Measurements from ENCODE around the gene NCOA3. TPM values are rescaled to one million over a fixed set of nuclear protein-coding genes. Genes with fewer than 3 reads are reported as not detected.

Gene NCOA3
- total and polyA plus RNA-seq, 10 of the 15 experiments (the other 5 are each of a cell fraction or from before 2014, with no cell fraction given) = 16.9 to 96.2 (median 73.6) TPM

GRCh38 chr20:47666304-47666703 lies 164.6 kb downstream of the NCOA3 start:
- in situ Hi-C loops (cut with MboI) (no loop called here), intact Hi-C loops (cut with micrococcal nuclease; ENCODE audit: unreplicated experiment) (no loop called here)
- Histone ChIP-seq H2AFZ (ENCODE audit: control insufficient read depth, low read depth, low read length) (no peak overlapping the region), H3K4me2 (ENCODE audit: control insufficient read depth, insufficient read depth) (no peak overlapping the region), H3K9ac (ENCODE audit: control insufficient read depth, insufficient read depth, low read length) (no peak overlapping the region), H3K4me3 (no peak overlapping the region), H3K27ac (ENCODE audit: control insufficient read depth, insufficient read depth) (no peak overlapping the region), H4K20me1 (ENCODE audit: control insufficient read depth, insufficient read depth) (no peaks in the 10 kb centered on the region), H3K9me3 (replicated peaks; ENCODE audit: control insufficient read depth, insufficient read depth, low read length) (no peaks in the 10 kb centered on the region), H3K27me3 (replicated peaks in 1 of 2; ENCODE audit: control insufficient read depth in 2 of 2, insufficient read depth in 2 of 2, low read length in 1 of 2) (no peaks in the 10 kb centered on the region), H3K4me1 (ENCODE audit: control insufficient read depth, insufficient read depth, low read length) (no peaks in the 10 kb centered on the region), H3K79me2 (ENCODE audit: control insufficient read depth, insufficient read depth, low read length) (no peaks in the 10 kb centered on the region), H3K36me3 (ENCODE audit: control insufficient read depth in 2 of 2, insufficient read depth in 2 of 2, low read length in 1 of 2) (peaks cover 7 to 18% of the 10 kb centered on the region in 2 experiments; a peak in 3 of 4 replicates)
- DNase-seq (ENCODE audit: low read depth, low spot score) = no peak
- ATAC-seq = no peak
- ChIA-PET CTCF (interaction anchor here (0.8 kb wide), 1 partner anchor 24 kb away, joined by 4 read pairs; no protein-coding TSS in a partner anchor), POLR2A (no interaction called here), RAD21 (ENCODE audit: unreplicated experiment) (no interaction called here), SMC1A (ENCODE audit: uncharacterized antibody, unreplicated experiment) (no interaction called here)
- 95% methylated on average over 19 of the region's 19 CpGs for WGBS (ENCODE audit: insufficient coverage, insufficient replicate concordance, low lambda C conversion rate, missing lambda C conversion rate)
- BruUV-seq (replicated peaks) = no TSS peak
- FAIRE-seq = no peak
- no peak for TF ChIP-seq ZNF217 (IDR thresholded peaks at IDR 0.05)
- TF ChIP-seq NRF1 (conservative IDR thresholded peaks at IDR 0.05; ENCODE audit: low read depth, low read length) = no peak
- TF ChIP-seq NFIC (IDR thresholded peaks at IDR 0.05; ENCODE audit: low read depth, low read length) = no peak
- no peak for TF ChIP-seq CREB1 (IDR thresholded peaks at IDR 0.05; ENCODE audit: low read depth)
- no peak for TF ChIP-seq RELA (IDR thresholded peaks at IDR 0.05; ENCODE audit: borderline replicate concordance, partially characterized antibody)
- TF ChIP-seq SMAD5 (IDR thresholded peaks at IDR 0.05; ENCODE audit: low read depth) = no peak
- no peak for TF ChIP-seq RUNX3 (IDR thresholded peaks at IDR 0.05; ENCODE audit: low read length)
- no peak for TF ChIP-seq JUND (IDR thresholded peaks at IDR 0.05; ENCODE audit: low read depth, low read length)
- TF ChIP-seq JUNB (IDR thresholded peaks at IDR 0.05) = no peak
- TF ChIP-seq HCFC1 (IDR thresholded peaks at IDR 0.05; ENCODE audit: low read length) = no peak
- TF ChIP-seq SUPT20H (IDR thresholded peaks at IDR 0.05; ENCODE audit: borderline replicate concordance, control insufficient read depth, low read depth, low read length) = no peak
- no peak for TF ChIP-seq NR2C1 (IDR thresholded peaks at IDR 0.05)

Data from GM12878 (cell line).